Neuronal stem cell (in vitro differentiated cells): ENCODE data around the gene EPB41L4B.
A peak's percentile ranks its signal among the peaks of the same experiment; 100 is the strongest.

Experiments
- DNase-seq: peaks from one replicate; pipeline ENCODE4 v3.0.0-alpha.2; 2013; ENCODE audit warnings: low spot score
- H2AFZ ChIP-seq: one replicate; pipeline ENCODE4 v1.6.1; 2013; ENCODE audit warnings: mild to moderate bottlenecking, low read length, inconsistent platforms
- H2AK5ac ChIP-seq: 2 replicates; pipeline ENCODE4 v1.6.1; 2013; ENCODE audit warnings: low read depth, mild to moderate bottlenecking, inconsistent platforms, low read length, moderate library complexity, mixed read lengths
- H2BK120ac ChIP-seq: 2 replicates; pipeline ENCODE4 v1.6.1; 2013; ENCODE audit warnings: low read depth, mild to moderate bottlenecking, inconsistent platforms, low read length, moderate library complexity, mixed read lengths
- H2BK12ac ChIP-seq: one replicate; pipeline ENCODE4 v1.6.1; 2013; ENCODE audit warnings: low read length, inconsistent platforms
- H2BK15ac ChIP-seq: 2 replicates; pipeline ENCODE4 v1.6.1; 2013; ENCODE audit warnings: mild to moderate bottlenecking, low read length, inconsistent platforms, mixed read lengths
- H2BK5ac ChIP-seq: one replicate; pipeline ENCODE4 v1.6.1; 2013; ENCODE audit warnings: inconsistent platforms, mild to moderate bottlenecking, low read length, moderate library complexity
- H3K14ac ChIP-seq: one replicate; pipeline ENCODE4 v1.6.1; 2013; ENCODE audit warnings: low read length, inconsistent platforms
- H3K18ac ChIP-seq: 2 replicates; pipeline ENCODE4 v1.6.1; 2013; ENCODE audit warnings: low read length, inconsistent platforms
- H3K23ac ChIP-seq: 2 replicates; pipeline ENCODE4 v1.6.1; 2013; ENCODE audit warnings: low read depth, mild to moderate bottlenecking, mixed read lengths, low read length, inconsistent platforms; ENCODE audit not compliant: poor library complexity
- H3K27ac ChIP-seq: replicated peaks from 3 replicates; pipeline ENCODE4 v1.5.1; 2013; ENCODE audit warnings: low read length, inconsistent platforms
- H3K27me3 ChIP-seq, 3 experiments: 2 replicates each; pipeline ENCODE4 v1.6.1; 2013; ENCODE audit warnings: low read length in 3 of 3, mild to moderate bottlenecking in 2 of 3, inconsistent platforms in 1 of 3, low read depth in 1 of 3, mixed read lengths in 1 of 3, moderate library complexity in 1 of 3; ENCODE audit not compliant: control insufficient read depth in 3 of 3, insufficient read depth in 3 of 3
- H3K36me3 ChIP-seq, 2 donors: replicated peaks in 1 of 2; 2 replicates each; pipeline ENCODE4 v1.6.1; 2013; ENCODE audit warnings: low read length in 2 of 2; ENCODE audit not compliant: control insufficient read depth in 2 of 2, insufficient read depth in 2 of 2
- H3K4ac ChIP-seq: 2 replicates; pipeline ENCODE4 v1.6.1; 2013; ENCODE audit warnings: inconsistent platforms, mild to moderate bottlenecking, low read length, moderate library complexity
- H3K4me1 ChIP-seq, 2 donors: 1 replicate in 1 of 2; 2 replicates in 1 of 2; pipeline ENCODE4 v1.6.1; 2013; ENCODE audit warnings: low read length in 2 of 2, low read depth in 1 of 2; ENCODE audit not compliant: control insufficient read depth in 2 of 2, insufficient read depth in 1 of 2
- H3K4me2 ChIP-seq: one replicate; pipeline ENCODE4 v1.6.1; 2013; ENCODE audit warnings: mild to moderate bottlenecking, low read length, inconsistent platforms; ENCODE audit not compliant: insufficient read depth, poor library complexity, severe bottlenecking
- H3K4me3 ChIP-seq, 2 donors: 2 replicates each; pipeline ENCODE4 v1.5.1; 2013; ENCODE audit warnings: low read length in 2 of 2, mild to moderate bottlenecking in 2 of 2, inconsistent platforms in 1 of 2, moderate library complexity in 1 of 2
- H3K79me1 ChIP-seq: one replicate; pipeline ENCODE4 v1.6.1; 2013; ENCODE audit warnings: low read depth, mild to moderate bottlenecking, inconsistent platforms, low read length, moderate library complexity
- H3K9ac ChIP-seq: one replicate; pipeline ENCODE4 v1.6.1; 2013; ENCODE audit warnings: mild to moderate bottlenecking, low read depth, low read length, inconsistent platforms; ENCODE audit not compliant: poor library complexity
- H3K9me3 ChIP-seq, 2 donors: replicated peaks in 1 of 2; 2 replicates each; pipeline versions ENCODE3 to v1.6.1; 2013; ENCODE audit warnings: low read length in 2 of 2, mild to moderate bottlenecking in 2 of 2, inconsistent platforms in 1 of 2, low read depth in 1 of 2, mixed read lengths in 1 of 2, moderate library complexity in 1 of 2; ENCODE audit not compliant: control insufficient read depth in 2 of 2, insufficient read depth in 1 of 2
- H4K8ac ChIP-seq: one replicate; pipeline ENCODE4 v1.6.1; 2013; ENCODE audit warnings: low read depth, mild to moderate bottlenecking, inconsistent platforms, low read length, moderate library complexity
- H4K91ac ChIP-seq: one replicate; pipeline ENCODE4 v1.6.1; 2013; ENCODE audit warnings: low read length, low read depth, mild to moderate bottlenecking, inconsistent platforms; ENCODE audit not compliant: poor library complexity
- WGBS, 2 donors: extraction: QIAGEN DNeasy Blood & Tissue Kit; methylation state at CpG; one replicate each; pipeline ENCODE4 v1.1.7; 2013; ENCODE audit warnings: missing lambda C conversion rate in 2 of 2, mixed read lengths in 1 of 2; ENCODE audit not compliant: insufficient read length in 2 of 2, insufficient replicate concordance in 1 of 2; ENCODE audit errors: extremely low coverage in 2 of 2; 5-methylcytosine and 5-hydroxymethylcytosine counted together

EPB41L4B gene

GRCh38 chr9:109263358-109263757 lies 57.5 kb downstream of the EPB41L4B start:
- DNase-seq = no peak

GRCh38 chr9:109258481-109259302 lies 62.2 kb downstream of the EPB41L4B start:
- no peaks in the 10 kb centered on the region for H3K9me3 ChIP-seq
- no peak overlapping the region for H3K4me3 ChIP-seq
- H2BK15ac ChIP-seq = no peak overlapping the region
- H2BK5ac ChIP-seq = no peak overlapping the region
- peak overlapping the region; percentile 42 for H2AFZ ChIP-seq
- peak overlapping the region; percentile 21 for H3K4me2 ChIP-seq
- no peak overlapping the region for H2BK12ac ChIP-seq
- no peak overlapping the region for H2BK120ac ChIP-seq
- no peak overlapping the region for H3K23ac ChIP-seq
- no peaks in the 10 kb centered on the region for H3K27me3 ChIP-seq
- H3K14ac ChIP-seq = no peak overlapping the region
- no peaks in the 10 kb centered on the region for H3K79me1 ChIP-seq
- no peak overlapping the region for H3K4ac ChIP-seq
- DNase-seq = peak; percentile 24
- peak overlapping the region; percentile 24 for H3K9ac ChIP-seq
- WGBS, 2 donors = no CpG with 5 or more reads among the region's 11 CpGs
- no peak overlapping the region for H2AK5ac ChIP-seq
- H3K27ac ChIP-seq = no peak overlapping the region
- peaks cover 7% of the 10 kb centered on the region in 2 donors for H3K4me1 ChIP-seq
- H3K18ac ChIP-seq = no peak overlapping the region
- H4K8ac ChIP-seq = no peak overlapping the region
- H4K91ac ChIP-seq = no peak overlapping the region
- H3K36me3 ChIP-seq = no peaks in the 10 kb centered on the region

More at GRCh38 chr9:109263358-109263757, 57.5 kb downstream of the EPB41L4B start:
- Histone ChIP-seq H2AFZ (no peak overlapping the region), H3K14ac (no peak overlapping the region), H3K4me1 (peaks cover 6 to 7% of the 10 kb centered on the region in 2 donors), H2BK120ac (no peak overlapping the region), H2BK15ac (no peak overlapping the region), H3K18ac (no peak overlapping the region), H3K79me1 (no peaks in the 10 kb centered on the region), H2BK5ac (no peak overlapping the region), H3K27me3 (no peaks in the 10 kb centered on the region), H4K91ac (no peak overlapping the region), H3K9ac (no peak overlapping the region), H2AK5ac (no peak overlapping the region), H3K4ac (no peak overlapping the region), H3K27ac (no peak overlapping the region), H2BK12ac (no peak overlapping the region), H3K36me3 (no peaks in the 10 kb centered on the region), H3K4me3 (no peak overlapping the region), H3K4me2 (no peak overlapping the region), H4K8ac (no peak overlapping the region), H3K9me3 (peaks cover 2 to 10% of the 10 kb centered on the region in 2 donors), H3K23ac (no peak overlapping the region)
- WGBS, 2 donors = no CpG with 5 or more reads among the region's 3 CpGs

- H3K14ac ChIP-seq = no peak overlapping the region
- no peak overlapping the region for H4K8ac ChIP-seq
- no peak overlapping the region for H3K18ac ChIP-seq
- no peak overlapping the region for H3K4me3 ChIP-seq
- H2AK5ac ChIP-seq = no peak overlapping the region
- H3K27me3 ChIP-seq = no peaks in the 10 kb centered on the region
- no peak overlapping the region for H3K23ac ChIP-seq
- no peak overlapping the region for H3K27ac ChIP-seq
- no peak overlapping the region for H2BK12ac ChIP-seq
- H3K9ac ChIP-seq = no peak overlapping the region
- peaks cover 7% of the 10 kb centered on the region in 2 donors for H3K4me1 ChIP-seq
- no peak overlapping the region for H3K4me2 ChIP-seq
- H3K4ac ChIP-seq = no peak overlapping the region
- H2BK5ac ChIP-seq = no peak overlapping the region
- H2BK15ac ChIP-seq = no peak overlapping the region
- no peaks in the 10 kb centered on the region for H3K9me3 ChIP-seq
- WGBS, 2 donors = no CpG with 5 or more reads among the region's 10 CpGs
- DNase-seq = no peak
- H3K79me1 ChIP-seq = no peaks in the 10 kb centered on the region
- no peak overlapping the region for H2BK120ac ChIP-seq
- no peak overlapping the region for H4K91ac ChIP-seq
- no peak overlapping the region for H2AFZ ChIP-seq
- H3K36me3 ChIP-seq = no peaks in the 10 kb centered on the region
Measured at GRCh38 chr9:109256336-109256735, 64.5 kb downstream of the EPB41L4B start.

GRCh38 chr9:109255394-109255793 lies 65.5 kb downstream of the EPB41L4B start:
- WGBS, 2 donors = no CpG with 5 or more reads among the region's 15 CpGs
- Histone ChIP-seq H2AFZ (no peak overlapping the region), H3K27ac (no peak overlapping the region), H3K79me1 (no peaks in the 10 kb centered on the region), H2AK5ac (no peak overlapping the region), H3K9ac (no peak overlapping the region), H2BK15ac (no peak overlapping the region), H4K8ac (no peak overlapping the region), H3K4me1 (peaks cover 7% of the 10 kb centered on the region in 2 donors), H3K4me3 (no peak overlapping the region), H3K14ac (no peak overlapping the region), H3K36me3 (no peaks in the 10 kb centered on the region), H2BK12ac (no peak overlapping the region), H3K4me2 (no peak overlapping the region), H3K27me3 (no peaks in the 10 kb centered on the region), H3K9me3 (no peaks in the 10 kb centered on the region), H4K91ac (no peak overlapping the region), H3K23ac (no peak overlapping the region), H3K4ac (no peak overlapping the region), H3K18ac (no peak overlapping the region), H2BK5ac (no peak overlapping the region), H2BK120ac (no peak overlapping the region)
- no peak for DNase-seq
